ENCODE measurements around the gene MPPED1.

The MPPED1 gene

DNA sequence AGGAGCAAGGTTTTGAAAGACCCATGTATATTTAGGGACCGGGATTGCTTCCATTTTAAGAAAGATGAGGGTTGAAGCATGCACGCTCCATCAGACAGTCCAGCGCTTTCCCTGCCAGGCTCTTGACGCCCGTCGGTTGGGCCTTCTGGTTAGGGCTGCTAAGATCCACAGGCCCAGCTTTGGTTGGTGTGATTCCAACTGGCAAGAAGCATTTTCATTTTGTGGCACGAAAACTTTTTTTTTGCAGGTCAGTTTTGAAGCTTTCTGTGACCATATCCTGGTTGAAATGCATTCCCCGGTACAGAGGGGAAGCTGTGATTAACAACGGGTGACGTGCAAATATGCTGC lies 34.3 kb upstream of the MPPED1 start:
- no peak for DNase-seq (ENCODE audit: low read depth, low spot score)
- Histone ChIP-seq H3K36me3 (ENCODE audit: insufficient read depth, low read length) (no peaks in the 10 kb centered on the region), H3K9ac (ENCODE audit: insufficient read length) (no peak overlapping the region), H3K4me3 (no peak overlapping the region), H3K27ac (no peak overlapping the region), H3K9me3 (ENCODE audit: low read depth, low read length) (no peaks in the 10 kb centered on the region)
- TF ChIP-seq EZH2 (IDR thresholded peaks at IDR 0.05), result no peak
- TF ChIP-seq FOXP2 (optimal IDR thresholded peaks at IDR 0.05; ENCODE audit: control extremely low read depth, extremely low read length, insufficient read depth), result no peak
- no peak for TF ChIP-seq POLR2AphosphoS5 (IDR thresholded peaks at IDR 0.05; ENCODE audit: borderline replicate concordance, low read depth, low read length)

DNA sequence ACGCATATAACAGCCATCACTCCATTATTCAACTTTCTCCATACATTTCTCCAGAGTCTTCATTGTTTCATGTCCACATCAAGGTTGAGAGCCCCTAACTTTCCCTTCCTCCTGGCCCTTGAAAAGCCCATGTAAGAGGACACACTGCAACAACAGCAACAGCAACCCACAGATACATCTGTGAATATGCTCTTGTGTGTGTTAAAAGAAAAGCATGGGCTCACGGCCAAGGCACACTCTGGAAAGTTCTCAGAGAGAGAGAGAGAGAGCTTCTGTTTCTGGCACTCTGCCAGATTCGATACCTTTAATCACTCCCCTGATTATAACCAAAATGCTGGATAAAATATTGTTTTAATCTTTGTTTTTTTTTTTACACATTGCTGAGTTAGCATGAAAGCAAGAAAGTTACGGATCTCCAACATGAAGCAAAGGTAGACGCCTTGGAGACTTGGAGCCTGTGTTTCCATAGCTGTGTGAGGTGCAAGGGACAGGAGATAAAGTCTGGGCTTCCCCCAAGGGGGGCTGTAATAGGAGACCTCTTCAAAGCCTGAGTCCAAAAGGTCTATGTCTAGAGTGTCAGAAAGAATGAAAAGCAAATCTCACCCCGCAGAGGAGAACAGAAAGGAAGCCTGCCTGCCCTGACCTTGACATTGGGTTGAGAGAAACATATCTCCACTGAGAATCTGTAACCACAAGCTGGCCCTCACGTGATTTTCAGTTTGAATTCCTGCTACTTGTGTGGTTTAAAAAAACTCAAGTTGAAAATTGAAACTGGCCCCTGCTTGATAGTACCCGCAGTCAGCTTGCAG lies 33.7 kb upstream of the MPPED1 start:
- no peaks in the 10 kb centered on the region for H3K9me3 ChIP-seq (ENCODE audit: low read depth, low read length)
- DNase-seq (ENCODE audit: low read depth, low spot score), result no peak
- H3K9ac ChIP-seq (ENCODE audit: insufficient read length), result no peak overlapping the region
- no peak overlapping the region for H3K27ac ChIP-seq
- H3K4me3 ChIP-seq, result no peak overlapping the region
- TF ChIP-seq FOXP2 (optimal IDR thresholded peaks at IDR 0.05; ENCODE audit: control extremely low read depth, extremely low read length, insufficient read depth) (no peak), POLR2AphosphoS5 (IDR thresholded peaks at IDR 0.05; ENCODE audit: borderline replicate concordance, low read depth, low read length) (no peak)
- no peaks in the 10 kb centered on the region for H3K36me3 ChIP-seq (ENCODE audit: insufficient read depth, low read length)

DNA sequence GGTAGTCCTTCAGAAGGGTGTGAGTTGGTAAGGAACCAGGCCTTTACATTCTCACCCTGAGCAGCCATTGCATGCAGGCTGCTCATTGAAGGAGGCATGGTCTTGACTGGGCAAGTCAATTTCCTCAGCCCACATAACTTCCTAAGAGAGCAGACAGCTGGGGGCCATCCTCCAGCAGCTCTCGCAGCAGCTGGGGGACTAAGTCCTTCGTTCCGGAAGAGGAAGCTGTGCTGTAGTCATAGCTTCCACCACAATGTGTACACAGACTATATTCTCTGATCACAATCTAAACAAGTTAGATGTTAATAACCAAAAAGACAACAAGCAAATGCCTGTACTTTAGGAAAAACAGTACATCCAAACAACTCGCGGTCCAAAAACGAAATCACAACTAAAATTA lies 30.1 kb upstream of the MPPED1 start:
- no peak for TF ChIP-seq EZH2 (IDR thresholded peaks at IDR 0.05)
- TF ChIP-seq POLR2AphosphoS5 (IDR thresholded peaks at IDR 0.05; ENCODE audit: borderline replicate concordance, low read depth, low read length), result no peak
- no peak for TF ChIP-seq FOXP2 (optimal IDR thresholded peaks at IDR 0.05; ENCODE audit: control extremely low read depth, extremely low read length, insufficient read depth)
- Histone ChIP-seq H3K27ac (no peak overlapping the region), H3K4me3 (no peak overlapping the region), H3K9ac (ENCODE audit: insufficient read length) (no peak overlapping the region), H3K9me3 (ENCODE audit: low read depth, low read length) (no peaks in the 10 kb centered on the region), H3K36me3 (ENCODE audit: insufficient read depth, low read length) (no peaks in the 10 kb centered on the region)
- DNase-seq (ENCODE audit: low read depth, low spot score), result no peak

DNA sequence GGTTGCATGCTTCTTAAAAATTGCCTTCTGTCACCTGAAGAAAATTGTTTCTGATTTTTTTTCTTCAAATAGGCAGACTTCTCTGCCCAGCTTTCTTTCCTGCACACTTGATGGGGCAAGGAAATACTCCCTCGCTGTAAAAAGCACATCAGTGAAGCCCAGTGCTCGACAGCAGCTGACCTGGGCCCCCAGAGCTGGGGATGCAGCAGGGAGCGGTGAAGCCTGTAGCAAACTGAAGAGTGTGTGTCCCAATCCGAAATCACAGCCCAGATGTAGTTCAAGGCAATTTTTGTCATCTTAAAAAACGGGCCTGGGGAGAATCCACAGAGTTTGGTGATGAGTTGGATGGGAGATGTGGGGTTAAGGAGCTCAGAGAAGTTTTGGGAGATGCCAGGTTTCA lies 27.0 kb upstream of the MPPED1 start:
- H3K4me3 ChIP-seq, result no peak overlapping the region
- no peaks in the 10 kb centered on the region for H3K36me3 ChIP-seq (ENCODE audit: insufficient read depth, low read length)
- DNase-seq (ENCODE audit: low read depth, low spot score), result no peak
- TF ChIP-seq EZH2 (IDR thresholded peaks at IDR 0.05) (no peak), FOXP2 (optimal IDR thresholded peaks at IDR 0.05; ENCODE audit: control extremely low read depth, extremely low read length, insufficient read depth) (no peak), POLR2AphosphoS5 (IDR thresholded peaks at IDR 0.05; ENCODE audit: borderline replicate concordance, low read depth, low read length) (no peak)
- H3K9ac ChIP-seq (ENCODE audit: insufficient read length), result no peak overlapping the region
- H3K27ac ChIP-seq, result no peak overlapping the region
- H3K9me3 ChIP-seq (ENCODE audit: low read depth, low read length), result no peaks in the 10 kb centered on the region

DNA sequence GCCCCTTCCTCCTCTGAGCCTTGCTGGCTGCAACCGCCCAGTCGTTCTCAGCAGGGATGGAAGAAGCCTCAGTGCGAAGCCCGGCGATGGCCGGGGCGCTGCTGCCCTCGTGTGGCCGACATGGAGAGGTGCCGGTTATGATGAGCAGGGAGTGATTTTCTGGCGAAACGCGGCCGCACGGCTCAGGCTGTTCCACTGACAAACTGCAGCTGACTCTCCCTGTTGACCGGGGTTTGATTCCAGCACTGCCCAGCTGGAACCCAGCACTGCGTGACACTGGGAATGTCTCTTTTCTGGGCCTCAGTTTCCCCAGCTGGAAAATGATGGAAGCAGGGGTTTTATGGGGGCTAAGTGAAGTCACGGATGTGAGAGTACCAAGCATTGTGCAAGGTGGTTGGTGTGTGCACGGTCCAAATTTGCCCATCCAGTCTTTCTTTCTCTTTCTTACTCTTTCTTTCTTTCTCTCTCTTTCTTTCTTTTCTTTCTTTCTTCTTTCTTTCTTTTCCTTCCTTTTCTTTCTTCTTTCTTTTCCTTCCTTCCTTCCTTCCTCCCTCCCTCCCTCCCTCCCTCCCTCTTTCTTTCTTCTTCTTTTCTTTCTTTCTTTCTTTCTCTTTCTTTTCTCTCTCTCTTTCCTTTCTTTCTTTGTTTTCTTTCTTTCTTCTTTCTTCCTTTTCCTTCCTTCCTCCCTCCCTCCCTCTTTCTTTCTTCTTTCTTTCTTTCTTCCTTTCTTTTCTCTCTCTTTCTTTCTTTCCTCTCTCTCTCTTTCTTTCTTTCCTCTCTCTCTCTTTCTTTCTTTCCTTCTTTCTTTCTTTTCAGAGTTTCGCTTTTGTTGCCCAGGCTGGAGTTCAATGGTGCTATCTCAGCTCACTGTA lies 25.8 kb upstream of the MPPED1 start:
- H3K4me3 ChIP-seq, result no peak overlapping the region
- H3K36me3 ChIP-seq (ENCODE audit: insufficient read depth, low read length), result no peaks in the 10 kb centered on the region
- TF ChIP-seq POLR2AphosphoS5 (IDR thresholded peaks at IDR 0.05; ENCODE audit: borderline replicate concordance, low read depth, low read length), result no peak
- H3K27ac ChIP-seq, result no peak overlapping the region
- H3K9me3 ChIP-seq (ENCODE audit: low read depth, low read length), result no peaks in the 10 kb centered on the region
- DNase-seq (ENCODE audit: low read depth, low spot score), result no peak
- H3K9ac ChIP-seq (ENCODE audit: insufficient read length), result no peak overlapping the region

DNA sequence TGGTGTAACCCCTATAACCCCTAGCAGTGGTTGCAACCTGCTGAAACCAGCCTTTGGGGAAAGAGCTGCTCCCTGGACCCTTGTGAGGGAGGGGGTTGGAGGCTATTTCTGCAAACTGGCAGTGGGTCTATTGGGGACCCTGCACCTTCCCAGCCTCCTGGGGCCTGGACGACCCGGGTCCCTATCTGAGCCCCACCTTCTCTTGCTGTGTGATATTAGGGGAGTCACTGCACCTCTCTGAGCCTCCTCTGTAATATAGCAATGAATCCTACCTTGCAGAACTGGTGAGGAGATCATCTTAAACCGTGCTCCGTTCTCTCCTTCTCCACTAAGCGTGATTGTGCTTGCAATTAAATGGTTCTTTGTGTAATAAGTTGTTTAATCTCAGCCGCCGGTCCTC lies 24.0 kb upstream of the MPPED1 start:
- Histone ChIP-seq H3K4me3 (no peak overlapping the region), H3K36me3 (ENCODE audit: insufficient read depth, low read length) (no peaks in the 10 kb centered on the region), H3K9me3 (ENCODE audit: low read depth, low read length) (no peaks in the 10 kb centered on the region), H3K9ac (ENCODE audit: insufficient read length) (no peak overlapping the region), H3K27ac (no peak overlapping the region)
- no peak for DNase-seq (ENCODE audit: low read depth, low spot score)
- TF ChIP-seq POLR2AphosphoS5 (IDR thresholded peaks at IDR 0.05; ENCODE audit: borderline replicate concordance, low read depth, low read length) (no peak), EZH2 (IDR thresholded peaks at IDR 0.05) (no peak), FOXP2 (optimal IDR thresholded peaks at IDR 0.05; ENCODE audit: control extremely low read depth, extremely low read length, insufficient read depth) (no peak)

DNA sequence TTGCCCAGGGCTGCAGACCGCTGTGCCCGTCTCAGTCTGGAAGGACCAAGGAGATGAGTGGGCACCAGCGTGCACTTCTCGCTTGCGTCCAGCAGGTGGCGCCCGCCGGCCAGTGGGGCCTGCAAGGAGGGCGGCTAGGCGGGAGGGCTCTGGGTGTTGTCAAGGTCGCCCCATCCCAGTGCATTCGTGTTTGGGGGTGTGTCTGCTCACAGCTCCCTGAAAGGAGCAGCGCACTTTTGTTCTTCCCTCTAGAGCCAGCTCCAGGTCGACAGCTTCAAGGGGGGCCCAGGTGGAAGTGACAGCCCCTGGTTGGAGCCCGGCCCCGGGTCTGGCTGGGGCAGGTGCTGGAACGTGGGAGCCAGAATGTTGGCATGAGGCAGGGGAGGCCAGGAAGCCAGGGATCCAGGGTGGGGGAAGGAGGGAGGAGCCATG lies 23.4 kb upstream of the MPPED1 start:
- no peak for DNase-seq (ENCODE audit: low read depth, low spot score)
- H3K9me3 ChIP-seq (ENCODE audit: low read depth, low read length), result no peaks in the 10 kb centered on the region
- TF ChIP-seq FOXP2 (optimal IDR thresholded peaks at IDR 0.05; ENCODE audit: control extremely low read depth, extremely low read length, insufficient read depth) (no peak), EZH2 (IDR thresholded peaks at IDR 0.05) (no peak), POLR2AphosphoS5 (IDR thresholded peaks at IDR 0.05; ENCODE audit: borderline replicate concordance, low read depth, low read length) (no peak)
- no peak overlapping the region for H3K27ac ChIP-seq
- no peak overlapping the region for H3K4me3 ChIP-seq
- no peak overlapping the region for H3K9ac ChIP-seq (ENCODE audit: insufficient read length)
- no peaks in the 10 kb centered on the region for H3K36me3 ChIP-seq (ENCODE audit: insufficient read depth, low read length)

DNA sequence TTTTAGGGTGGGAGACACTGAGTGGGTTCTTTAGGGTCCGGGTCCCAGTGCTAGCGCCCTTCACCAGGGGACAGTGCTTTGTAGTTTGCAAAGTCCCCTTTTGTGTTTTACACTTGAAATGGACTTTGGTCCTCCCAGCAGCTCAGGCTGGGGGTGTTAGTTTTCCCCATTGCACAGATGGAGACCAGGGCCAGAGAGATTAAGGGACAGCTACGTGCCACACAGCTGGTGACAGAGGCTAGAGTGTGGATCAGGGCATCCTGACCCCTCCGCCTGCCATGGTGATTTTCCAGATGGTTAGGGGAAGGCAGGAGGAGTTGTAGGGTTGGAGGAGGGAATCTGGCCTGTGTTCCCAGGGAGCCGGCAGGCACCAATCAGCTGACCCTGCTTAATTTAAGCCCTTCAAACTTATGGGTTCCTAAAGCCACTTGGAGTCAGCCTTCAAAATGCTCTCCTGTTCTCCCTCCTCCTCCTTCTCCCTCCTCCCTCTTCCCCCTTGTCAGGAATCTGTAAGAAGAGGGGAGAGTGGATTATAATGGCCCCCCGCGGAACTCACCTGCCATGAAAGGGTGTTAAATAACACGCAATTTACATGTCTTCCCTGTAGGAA lies 22.5 kb upstream of the MPPED1 start:
- Histone ChIP-seq H3K4me3 (no peak overlapping the region), H3K27ac (no peak overlapping the region), H3K9me3 (ENCODE audit: low read depth, low read length) (no peaks in the 10 kb centered on the region), H3K36me3 (ENCODE audit: insufficient read depth, low read length) (no peaks in the 10 kb centered on the region), H3K9ac (ENCODE audit: insufficient read length) (no peak overlapping the region)
- TF ChIP-seq EZH2 (IDR thresholded peaks at IDR 0.05) (no peak), POLR2AphosphoS5 (IDR thresholded peaks at IDR 0.05; ENCODE audit: borderline replicate concordance, low read depth, low read length) (no peak), FOXP2 (optimal IDR thresholded peaks at IDR 0.05; ENCODE audit: control extremely low read depth, extremely low read length, insufficient read depth) (no peak)
- DNase-seq (ENCODE audit: low read depth, low spot score), result no peak
